ENCODE results near the gene OSBP.
A peak's percentile ranks its signal among the peaks of the same experiment; 100 is the strongest.

OSBP gene

GRCh38 chr11:59625703-59626102 lies 10.1 kb upstream of the OSBP start:
- H3K36me3 Mint-ChIP-seq (ENCODE audit: low read depth), result no peaks in the 10 kb centered on the region
- no peaks in the 10 kb centered on the region for H3K4me1 Mint-ChIP-seq
- peaks cover 4% of the 10 kb centered on the region for H3K27me3 Mint-ChIP-seq (ENCODE audit: low read depth)
- TF ChIP-seq CTCF (IDR thresholded peaks at IDR 0.05; ENCODE audit: unreplicated experiment in 3 of 3), result no peak
- no peak overlapping the region for H3K4me3 Mint-ChIP-seq
- H3K27ac Mint-ChIP-seq, result peak overlapping the region in 1 of 3 experiments; percentile 9
- H3K9me3 Mint-ChIP-seq, result no peaks in the 10 kb centered on the region

GRCh38 chr11:59617876-59618275 lies 2.3 kb upstream of the OSBP start:
- no peak for TF ChIP-seq CTCF (IDR thresholded peaks at IDR 0.05; ENCODE audit: unreplicated experiment in 3 of 3)
- H3K27me3 Mint-ChIP-seq (ENCODE audit: low read depth), result no peaks in the 10 kb centered on the region
- H3K4me3 Mint-ChIP-seq, result no peak overlapping the region
- no peaks in the 10 kb centered on the region for H3K9me3 Mint-ChIP-seq
- H3K27ac Mint-ChIP-seq, result peak overlapping the region; percentile 32 to 81 (median 46)
- H3K4me1 Mint-ChIP-seq, result peaks cover 18% of the 10 kb centered on the region
- H3K36me3 Mint-ChIP-seq (ENCODE audit: low read depth), result no peaks in the 10 kb centered on the region

GRCh38 chr11:59616396-59616982 lies 915 bp upstream of the OSBP start:
- Mint-ChIP-seq H3K9me3 (no peaks in the 10 kb centered on the region), H3K27me3 (ENCODE audit: low read depth) (no peaks in the 10 kb centered on the region), H3K27ac (peak overlapping the region; percentile 68 to 92 (median 87)), H3K36me3 (ENCODE audit: low read depth) (peaks cover under 1% of the 10 kb centered on the region), H3K4me3 (peak overlapping the region; percentile 81 to 85 (median 82)), H3K4me1 (peaks cover 32% of the 10 kb centered on the region)
- no peak for TF ChIP-seq CTCF (IDR thresholded peaks at IDR 0.05; ENCODE audit: unreplicated experiment in 3 of 3)

- Mint-ChIP-seq H3K9me3 (no peaks in the 10 kb centered on the region), H3K4me3 (peak overlapping the region; percentile 90 to 98 (median 97)), H3K27me3 (ENCODE audit: low read depth) (no peaks in the 10 kb centered on the region), H3K4me1 (peaks cover 36% of the 10 kb centered on the region), H3K36me3 (ENCODE audit: low read depth) (peaks cover 4% of the 10 kb centered on the region), H3K27ac (peak overlapping the region; percentile 76 to 92 (median 90))
- TF ChIP-seq CTCF (IDR thresholded peaks at IDR 0.05; ENCODE audit: unreplicated experiment in 3 of 3), result no peak
These were observed 396 bp downstream of the OSBP start for GRCh38 chr11:59615120-59615636.

GRCh38 chr11:59614277-59615119 lies 1.1 kb downstream of the OSBP start:
- Mint-ChIP-seq H3K9me3 (no peaks in the 10 kb centered on the region), H3K4me3 (peak overlapping the region; percentile 90 to 98 (median 97)), H3K4me1 (peaks cover 36% of the 10 kb centered on the region), H3K36me3 (ENCODE audit: low read depth) (peaks cover 8% of the 10 kb centered on the region), H3K27ac (peak overlapping the region; percentile 76 to 92 (median 90)), H3K27me3 (ENCODE audit: low read depth) (no peaks in the 10 kb centered on the region)
- no peak for TF ChIP-seq CTCF (IDR thresholded peaks at IDR 0.05; ENCODE audit: unreplicated experiment in 3 of 3)
